Stimulated activated CD8-positive, alpha-beta memory T cell treated with anti-CD3 and anti-CD28 coated beads, Interleukin-12 subunit alpha, Interleukin-12 subunit beta, amount 100 ng/mL, for 1 hour (primary cell): ENCODE data around the gene NDUFB4.
"Not testable (repeated sequence)": the region's sequence is repeated elsewhere in the genome, so short reads cannot be mapped to it uniquely, and the experiment has no call there.

Experiments used
- DNase-seq: peaks from one replicate; pipeline ENCODE4 v3.0.0-alpha.2; 2020; ENCODE audit warnings: low read depth

Gene NDUFB4

DNA sequence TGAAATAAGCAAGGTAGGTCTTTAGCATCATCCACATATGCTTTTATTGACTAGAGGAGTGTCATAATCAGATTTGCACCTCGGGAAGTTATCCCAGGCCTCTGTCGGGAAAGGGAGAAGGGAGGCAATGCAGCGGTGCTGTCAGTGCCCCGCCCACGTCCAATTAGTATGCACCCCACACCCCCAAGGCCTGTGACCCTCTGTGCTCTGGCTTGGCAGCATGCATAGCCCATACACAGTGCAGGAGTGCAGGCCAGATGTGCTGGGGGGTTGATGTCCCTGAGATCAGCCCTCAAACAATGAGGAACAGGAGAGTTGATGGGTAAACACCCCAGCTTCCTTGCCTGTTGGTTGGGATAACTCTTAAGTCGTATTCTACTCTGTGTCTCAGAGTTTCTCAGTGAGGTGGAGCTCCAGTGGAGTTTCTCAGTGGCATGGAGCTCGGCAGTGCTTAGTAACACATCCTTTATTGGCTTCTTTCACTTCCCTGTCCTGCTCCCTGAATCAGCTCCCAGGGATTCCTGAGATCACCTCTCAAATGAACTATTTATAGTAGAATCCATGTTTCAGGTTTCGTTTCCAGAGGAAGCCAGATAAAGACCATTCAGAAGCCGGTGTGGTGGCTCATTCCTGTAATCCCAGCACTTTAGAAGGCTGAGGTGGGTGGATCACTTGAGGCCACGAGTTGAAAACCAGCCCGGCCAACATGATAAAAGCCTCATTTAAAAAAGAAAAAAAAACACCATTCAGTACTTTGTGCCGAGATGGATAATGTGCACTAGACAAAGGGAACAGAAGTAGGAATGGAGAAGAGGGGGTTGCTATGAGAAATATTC is 26.7 kb upstream of the NDUFB4 start:
- DNase-seq, result no peak

DNA sequence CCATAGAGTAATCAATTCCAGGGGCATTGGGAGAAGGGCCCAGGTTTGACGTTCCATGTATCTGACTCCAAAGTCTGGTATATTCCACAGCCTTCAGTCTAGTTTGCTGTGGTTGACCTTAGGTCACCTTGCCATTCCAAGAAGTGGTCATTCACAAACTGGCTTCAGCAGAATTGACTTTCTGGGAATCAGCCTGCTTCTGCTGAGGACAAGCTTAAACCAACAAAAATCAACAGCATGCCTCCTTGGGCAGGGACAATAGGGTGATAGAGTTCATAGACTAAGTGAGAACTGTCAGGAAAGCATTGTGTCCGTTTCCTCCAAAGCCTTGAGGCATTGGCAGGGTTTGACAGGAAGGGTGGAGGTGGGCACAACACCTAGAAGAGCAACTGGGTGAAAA is 24.1 kb upstream of the NDUFB4 start:
- no peak for DNase-seq

DNA sequence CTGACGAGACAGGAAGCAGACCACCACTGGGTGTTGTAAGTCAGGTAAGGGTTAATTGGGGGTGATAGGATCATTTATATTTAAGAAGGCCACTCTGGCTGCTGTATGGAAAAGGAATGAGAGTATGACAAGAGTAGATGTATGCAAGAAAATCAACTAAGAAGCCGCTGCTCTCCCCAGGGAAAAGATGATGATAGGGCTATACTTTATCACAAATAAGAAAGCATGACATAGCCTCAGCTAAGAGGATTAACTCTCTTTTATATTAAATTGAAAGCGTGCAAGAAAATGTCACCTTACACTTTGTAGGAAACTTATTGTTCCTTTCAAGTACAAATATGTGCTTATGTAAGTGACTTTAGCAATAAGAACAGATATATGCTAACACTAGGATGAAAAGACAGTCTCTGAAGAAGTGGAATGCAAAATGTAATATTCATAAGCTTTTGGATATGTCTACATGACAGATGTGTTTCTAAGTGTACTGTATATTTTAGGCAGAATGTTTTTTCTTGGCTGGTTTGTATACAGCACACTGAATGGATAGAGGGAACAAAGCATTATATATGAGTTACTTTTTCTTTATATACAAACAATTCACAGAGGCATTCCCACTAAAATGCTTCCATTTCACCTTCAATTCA is 8.7 kb upstream of the NDUFB4 start:
- no peak for DNase-seq

DNA sequence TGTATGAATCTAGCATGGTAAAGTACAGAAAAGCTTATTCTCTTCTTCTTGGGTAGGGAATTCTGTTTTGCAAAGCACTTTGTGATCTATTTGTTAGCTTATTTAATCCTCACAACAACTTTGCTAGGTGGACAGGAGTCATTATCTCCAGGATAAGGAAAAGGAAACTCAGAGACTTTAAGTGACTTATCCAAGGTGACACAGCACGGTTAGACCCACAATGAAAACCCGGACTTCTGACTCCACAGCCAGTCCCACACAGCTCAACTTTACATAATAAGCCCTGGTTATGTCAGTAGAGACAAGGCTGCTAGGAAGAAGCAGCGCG is 384 bp upstream of the NDUFB4 start:
- DNase-seq, result no peak

DNA sequence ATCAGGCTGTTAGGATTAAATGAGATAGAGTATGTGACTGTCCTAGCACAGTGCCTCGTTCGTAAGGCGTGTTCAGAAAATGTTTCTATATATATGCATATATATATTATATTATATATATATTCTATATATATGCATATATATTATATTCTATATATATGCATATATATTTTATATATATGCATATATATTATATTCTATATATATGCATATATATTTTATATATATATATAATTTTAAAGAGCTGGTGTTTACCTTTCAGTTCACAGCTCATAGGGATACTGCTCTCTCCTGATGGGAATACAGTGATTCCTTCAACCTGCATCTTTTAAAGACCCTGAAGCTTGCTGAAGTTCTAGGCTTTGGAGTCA is 702 bp downstream of the NDUFB4 start:
- no peak for DNase-seq

DNA sequence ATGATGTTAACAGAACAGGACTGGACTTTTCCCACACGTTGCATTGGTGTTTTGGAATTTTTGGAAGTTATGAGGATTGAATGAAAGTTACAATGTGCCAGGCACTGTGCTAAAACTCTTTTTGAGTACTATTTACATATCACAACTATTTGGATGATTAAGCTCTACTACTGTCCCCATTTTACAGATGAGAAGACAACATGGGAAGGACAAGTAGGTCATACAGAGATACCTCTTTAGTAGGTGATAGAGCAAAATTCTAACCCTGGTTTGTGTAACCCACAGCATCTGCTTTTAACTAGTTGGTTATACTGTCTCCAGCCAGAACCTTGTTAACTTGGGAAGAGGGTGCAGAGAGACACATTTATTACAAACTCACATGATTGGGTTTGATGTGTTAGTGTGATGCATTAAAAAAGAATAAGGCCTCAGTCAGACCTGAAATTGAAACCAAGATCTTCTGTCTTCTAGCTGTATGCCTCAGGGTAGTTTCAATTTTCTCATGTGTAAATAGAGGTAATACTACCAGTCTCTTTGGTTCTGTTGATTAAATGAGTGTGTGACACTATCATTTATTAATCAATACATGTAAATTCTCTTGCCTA is 1.4 kb downstream of the NDUFB4 start:
- no peak for DNase-seq

DNA sequence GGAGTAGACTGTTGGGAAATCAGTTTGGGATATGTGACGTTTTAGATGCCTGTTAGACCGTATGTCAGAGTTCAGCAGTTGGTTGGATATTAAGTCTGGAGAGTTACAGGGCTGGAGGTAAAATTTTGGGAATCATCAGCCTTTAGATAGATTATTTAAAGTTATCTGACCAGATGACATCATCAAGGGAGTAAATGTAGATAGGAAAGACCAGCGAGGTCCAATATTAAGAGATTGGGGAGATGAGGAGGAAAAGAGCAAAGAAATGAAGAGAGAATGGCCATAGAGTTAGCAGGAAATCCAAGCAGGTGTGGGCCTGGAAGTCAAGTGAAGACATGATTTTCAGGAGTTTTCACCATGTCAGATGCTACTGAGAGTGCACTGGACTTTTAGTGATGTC is 3.1 kb downstream of the NDUFB4 start:
- no peak for DNase-seq

DNA sequence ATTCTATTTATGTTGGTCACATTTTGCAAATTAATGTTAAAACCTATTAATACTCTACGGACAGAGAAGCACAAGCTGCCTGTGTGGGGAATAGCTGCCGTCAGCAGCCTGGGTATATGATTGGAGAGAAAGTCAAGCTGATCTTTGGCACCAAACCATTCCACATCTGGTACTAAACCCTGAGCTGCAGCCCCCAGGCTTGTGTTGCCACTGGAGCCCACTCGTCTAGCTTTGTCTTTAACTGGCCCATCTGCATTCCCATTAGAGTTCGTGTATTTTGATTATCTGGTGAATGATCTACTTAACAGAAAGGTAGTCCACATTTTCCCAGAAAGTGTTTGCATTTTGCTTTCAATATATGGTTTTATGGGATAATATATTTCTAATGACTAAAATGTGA is 5.4 kb downstream of the NDUFB4 start:
- no peak for DNase-seq

DNA sequence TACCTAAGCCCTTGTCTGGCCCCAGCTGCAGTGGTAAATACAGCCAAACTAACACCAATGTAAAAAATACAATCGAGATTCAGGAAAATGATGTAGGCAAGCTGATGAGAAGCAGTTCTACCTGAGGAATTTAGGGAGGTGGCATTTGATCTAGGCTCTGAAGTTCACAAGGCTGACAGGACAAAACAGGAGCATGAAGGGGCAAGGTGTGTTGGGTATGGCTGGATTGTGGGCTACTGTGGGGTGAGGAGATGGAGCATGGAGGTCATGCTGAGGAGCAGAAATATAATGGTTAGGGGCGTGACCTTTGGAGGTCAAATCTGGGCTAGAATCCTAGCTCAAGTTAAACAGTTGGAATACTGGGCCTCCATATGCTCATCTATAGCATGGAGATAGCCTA is 6.5 kb downstream of the NDUFB4 start:
- no peak for DNase-seq

DNA sequence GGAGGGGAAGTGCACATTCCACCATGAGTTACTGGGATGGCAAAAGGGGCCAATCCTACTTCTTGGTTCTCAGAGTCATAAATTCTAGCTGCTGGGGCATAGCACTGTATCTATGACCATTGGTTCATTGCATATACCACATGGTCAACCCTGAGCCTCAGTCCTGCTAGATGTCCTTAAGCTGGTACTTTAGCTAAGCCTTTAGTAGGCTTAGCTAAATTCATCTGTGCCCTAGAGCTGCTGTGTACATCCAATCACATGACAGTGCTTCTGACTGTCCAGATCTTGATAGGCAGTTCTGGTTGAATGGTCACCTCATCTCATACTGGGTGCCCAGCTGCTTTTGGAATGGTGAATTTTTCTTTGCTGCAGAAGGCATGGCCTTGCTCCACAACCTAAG is 8.2 kb downstream of the NDUFB4 start:
- no peak for DNase-seq

DNA sequence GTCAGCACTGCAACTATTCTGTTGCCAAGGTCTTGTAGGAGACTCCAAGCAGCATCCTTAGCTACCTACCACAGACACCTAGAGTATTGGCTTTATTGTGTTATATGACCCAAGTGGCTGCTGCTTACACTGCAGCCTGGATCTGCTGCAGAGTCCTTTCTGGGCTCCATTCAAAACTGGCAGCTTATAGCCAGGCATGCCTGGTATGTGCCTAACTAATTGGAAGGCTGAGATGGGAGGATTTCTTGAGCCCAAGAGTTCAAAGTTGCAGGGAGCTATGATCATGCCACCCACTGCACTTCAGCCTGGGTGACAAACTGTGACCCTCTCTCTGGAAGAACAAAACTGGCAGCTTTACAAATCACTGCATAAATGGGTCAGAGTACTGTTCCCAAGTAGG is 8.6 kb downstream of the NDUFB4 start:
- no peak for DNase-seq

DNA sequence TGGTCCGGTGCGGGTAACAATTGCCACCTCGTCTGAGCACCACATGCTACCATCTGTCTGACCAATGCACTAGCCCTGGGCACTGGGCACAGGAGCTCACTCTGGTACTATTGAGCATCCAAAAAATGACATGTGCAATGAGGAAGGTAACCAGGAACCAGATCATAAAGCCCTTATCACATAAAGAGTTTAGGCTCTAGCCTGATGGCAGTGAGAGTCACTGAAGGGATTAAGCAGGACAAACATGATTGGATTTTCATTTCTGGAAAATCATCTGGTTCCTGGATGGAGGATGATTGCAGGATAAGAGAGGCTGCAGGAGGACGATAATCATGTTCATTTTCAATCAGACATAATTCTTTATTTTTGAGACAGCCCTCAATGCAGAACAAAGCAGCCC is 12.4 kb downstream of the NDUFB4 start:
- no peak for DNase-seq

DNA sequence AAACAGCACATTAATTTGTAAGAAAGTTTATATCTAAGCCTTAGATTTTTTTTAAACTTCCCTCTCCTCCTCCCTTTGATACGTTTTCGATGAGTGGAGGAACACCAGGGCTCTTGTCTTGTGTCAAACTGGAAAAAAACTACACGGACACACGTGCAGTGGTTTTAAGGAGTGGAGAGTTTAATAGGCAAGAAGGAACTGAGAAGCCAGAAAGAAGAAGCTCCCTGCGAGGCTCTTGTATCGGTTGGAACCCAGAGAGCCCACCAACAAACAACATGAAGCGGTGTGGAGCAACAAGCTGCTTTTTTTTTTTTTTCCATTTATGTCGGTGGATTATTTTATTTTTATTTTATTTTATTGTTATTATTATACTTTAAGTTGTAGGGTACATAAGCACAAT is 18.6 kb downstream of the NDUFB4 start:
- no peak for DNase-seq

DNA sequence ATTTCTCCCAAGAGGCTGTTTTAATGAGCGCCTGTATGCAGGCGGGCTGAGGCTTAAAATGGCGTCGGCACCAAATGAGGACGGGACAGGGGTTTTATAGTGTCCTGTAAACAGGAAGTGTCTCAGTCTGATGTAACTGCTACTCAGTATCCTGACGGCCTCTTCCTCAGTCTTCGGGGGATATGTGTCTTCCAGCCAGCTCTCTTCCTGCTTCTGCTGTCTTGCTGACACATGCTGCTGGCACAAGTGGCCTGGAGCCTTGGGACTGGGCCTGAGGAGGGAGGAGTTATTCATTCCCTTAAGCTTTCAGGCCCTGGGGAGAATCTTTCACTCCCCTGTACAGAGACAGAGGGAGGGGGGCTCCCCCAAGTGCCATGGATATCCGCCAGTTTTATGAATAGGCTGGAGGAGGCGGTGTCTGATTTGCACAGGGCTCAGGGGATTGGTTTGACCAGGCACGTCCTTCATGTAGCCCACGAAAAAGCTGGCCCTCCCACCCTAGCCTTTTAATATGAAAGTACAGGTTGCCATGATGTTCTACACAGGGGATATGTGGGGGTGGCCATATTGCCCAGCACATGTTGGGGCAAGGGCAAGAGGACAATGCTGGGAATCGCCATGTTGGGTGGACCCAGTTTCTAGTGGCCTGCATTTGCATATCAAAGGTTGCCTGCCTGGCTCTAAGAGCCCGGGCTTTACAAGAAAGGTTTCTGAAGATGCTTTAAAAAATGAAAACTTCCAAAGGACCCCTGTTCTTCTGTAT is 19.9 kb downstream of the NDUFB4 start:
- no peak for DNase-seq

DNA sequence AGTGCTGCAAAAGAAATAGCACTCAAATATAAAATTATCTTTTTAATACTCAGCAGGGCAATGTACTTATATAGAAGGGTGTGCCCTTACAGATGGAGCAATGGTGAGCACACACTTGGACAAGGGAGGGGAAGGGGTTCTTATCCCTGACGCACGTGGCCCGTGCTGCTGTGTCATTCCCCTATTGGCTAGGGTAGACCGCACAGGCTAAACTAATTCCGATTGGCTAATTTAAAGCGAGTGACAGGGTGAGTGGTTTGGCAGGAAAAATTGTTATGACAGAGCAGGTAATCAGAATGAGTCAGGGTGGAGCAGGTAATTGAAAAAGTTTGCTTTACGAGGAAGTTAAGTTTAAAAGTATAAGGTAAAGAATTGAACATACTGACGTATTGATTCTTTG is 20.6 kb downstream of the NDUFB4 start:
- not testable (repeated sequence) for DNase-seq

DNA sequence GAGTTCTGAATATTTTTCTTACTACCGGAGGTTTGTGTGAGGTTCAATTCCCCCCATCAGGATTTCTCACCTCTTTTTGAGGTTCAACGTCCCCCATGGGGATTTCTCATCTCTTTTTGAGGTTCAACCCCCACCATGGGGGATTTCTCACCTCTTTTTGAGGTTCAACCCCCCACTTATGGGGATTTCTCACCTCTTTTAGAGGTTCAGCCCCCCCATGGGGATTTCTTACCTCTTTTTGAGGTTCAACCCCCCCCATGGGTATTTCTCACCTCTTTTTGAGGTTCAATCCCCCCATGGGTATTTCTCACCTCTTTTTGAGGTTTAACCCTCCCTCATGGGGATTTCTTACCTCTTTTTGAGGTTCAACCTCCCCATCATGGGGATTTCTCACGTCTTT is 26.3 kb downstream of the NDUFB4 start:
- no peak for DNase-seq

DNA sequence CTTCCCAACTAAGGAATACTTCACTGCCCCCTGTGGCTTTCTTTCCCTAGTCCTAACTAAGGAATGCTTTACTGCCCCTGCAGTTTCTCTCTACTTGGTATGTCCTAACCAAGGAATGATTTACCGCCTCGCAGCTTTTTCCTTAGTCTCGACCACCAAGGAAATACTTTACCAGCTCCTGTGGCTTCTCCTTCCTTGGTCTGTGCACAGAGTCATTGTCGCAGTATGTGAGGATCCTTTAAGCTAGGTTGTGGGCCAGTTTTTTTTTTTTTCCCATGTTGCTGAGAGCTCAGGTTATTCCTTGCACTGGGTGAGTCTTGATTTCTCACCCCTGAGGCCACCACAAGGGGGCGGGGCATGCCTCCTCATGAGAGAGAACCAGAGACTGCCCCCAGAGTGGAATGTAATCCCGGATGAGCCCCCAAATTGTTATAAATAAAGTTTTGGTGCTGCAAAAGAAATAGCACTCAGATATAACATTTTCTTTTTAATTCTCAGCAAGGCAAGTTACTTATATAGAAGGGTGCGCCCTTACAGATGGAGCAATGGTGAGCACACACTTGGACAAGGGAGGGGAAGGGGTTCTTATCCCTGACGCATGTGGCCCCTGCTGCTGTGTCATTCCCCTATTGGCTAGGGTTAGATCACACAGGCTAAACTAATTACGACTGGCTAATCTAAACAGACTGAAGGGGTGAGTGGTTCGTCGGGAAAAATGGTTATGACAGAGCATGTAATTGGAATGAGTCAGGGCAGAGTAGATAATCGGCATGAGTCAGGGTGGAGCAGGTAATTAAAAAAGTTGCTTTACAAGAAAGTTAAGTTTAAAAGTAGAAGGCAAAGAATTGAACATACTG is 27.0 kb downstream of the NDUFB4 start:
- DNase-seq, result no peak

DNA sequence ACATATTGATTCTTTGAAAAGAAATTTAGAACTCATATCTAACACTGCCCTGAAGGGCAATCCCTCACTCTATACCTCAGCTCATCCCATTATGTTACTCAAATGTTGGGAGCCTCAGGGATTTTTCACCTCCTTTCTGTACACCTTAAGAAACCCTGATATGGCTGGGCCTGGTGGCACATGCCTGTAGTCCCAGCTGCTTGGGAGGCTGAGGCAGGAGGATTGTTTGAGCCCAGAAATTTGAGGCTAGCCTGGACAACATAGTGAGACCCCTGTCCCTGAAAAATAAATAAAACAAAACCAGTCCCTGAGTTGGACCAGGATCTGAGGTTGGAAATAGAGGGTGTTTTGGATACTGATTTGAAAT is 27.6 kb downstream of the NDUFB4 start:
- DNase-seq, result no peak

DNA sequence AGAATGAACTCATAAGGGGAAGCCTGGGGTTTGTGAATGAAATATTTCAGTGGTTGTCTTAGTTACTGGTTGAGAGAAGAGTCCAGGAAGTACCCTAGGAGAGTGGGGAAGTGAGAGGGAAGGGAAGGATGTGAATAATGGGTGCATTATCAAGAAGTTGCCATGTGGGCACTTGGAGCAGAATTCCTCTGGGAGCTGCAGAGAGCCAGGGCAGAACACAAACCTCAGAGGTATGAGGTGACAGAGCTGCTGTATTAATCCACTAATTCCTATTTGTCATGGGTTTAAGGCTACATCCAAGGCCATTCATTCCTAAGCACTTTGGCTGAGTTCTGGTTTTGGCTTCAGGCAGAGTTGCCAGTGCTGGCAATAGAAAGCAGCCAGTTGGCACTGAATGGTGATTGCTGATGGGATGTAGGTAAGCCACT is 29.0 kb downstream of the NDUFB4 start:
- no peak for DNase-seq

DNA sequence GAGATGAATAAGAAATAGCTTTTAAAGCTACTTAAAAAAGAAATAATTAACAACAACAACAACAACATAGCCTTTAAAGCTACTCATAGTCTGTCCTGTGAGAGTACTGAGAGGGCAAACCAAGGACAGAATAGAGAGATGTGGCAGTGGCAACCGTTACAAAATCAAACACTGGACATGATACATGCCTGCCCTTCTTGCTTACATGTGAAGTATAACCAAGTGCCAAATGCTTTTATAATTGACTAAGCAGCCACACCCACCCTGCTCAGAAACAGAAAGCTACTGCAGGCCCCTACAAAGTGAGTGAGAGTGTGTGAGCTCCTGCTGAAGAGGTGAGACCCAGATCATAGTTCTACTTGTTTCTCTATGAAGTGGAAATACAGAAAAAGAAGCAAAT is 38.4 kb downstream of the NDUFB4 start:
- DNase-seq, result no peak

DNA sequence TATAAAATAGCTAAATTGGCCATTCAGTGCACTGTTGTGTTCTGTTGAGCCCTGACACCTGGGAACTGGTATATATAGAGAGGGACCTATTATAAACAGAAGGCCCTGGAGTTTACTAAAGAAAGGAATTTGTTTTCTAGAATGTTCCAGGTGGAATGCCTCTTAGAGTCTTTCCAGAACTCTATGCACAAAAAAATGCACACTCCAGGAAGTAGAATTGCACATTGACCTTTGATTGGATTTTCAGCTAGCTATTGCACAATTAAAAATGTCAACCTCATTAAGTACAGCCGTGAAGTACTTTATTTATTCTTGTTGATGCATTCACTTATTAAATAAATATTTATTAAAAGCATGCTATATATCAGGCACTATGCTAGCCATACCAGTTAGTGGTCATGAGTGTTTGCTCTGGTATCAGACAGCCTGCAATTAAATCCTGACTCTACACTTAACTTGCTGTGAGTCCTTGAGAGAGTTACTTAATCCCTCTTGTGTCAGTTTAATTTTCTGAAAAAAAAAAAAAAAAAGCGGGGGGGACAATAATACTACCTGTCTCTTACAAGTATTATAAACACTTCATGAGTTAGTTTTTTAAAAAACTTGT is 40.8 kb downstream of the NDUFB4 start:
- no peak for DNase-seq
